ENCODE data around the gene PDLIM1.

- TF ChIP-seq CTCF (IDR thresholded peaks at IDR 0.05; ENCODE audit: insufficient read depth, low read length) (no peak), GABPA (IDR thresholded peaks at IDR 0.05; ENCODE audit: low read depth) (no peak)
Measured at GRCh38 chr10:95249467-95249866, 41.3 kb downstream of the PDLIM1 start.

All from HL-60 (cell line).